GM19397 (cell line): ENCODE measurements around the gene HOXC6.

Experiments
- ATAC-seq: cut with Tn5 transposase; IDR thresholded peaks from one replicate; pipeline ENCODE4 v1.9.1; 2021; ENCODE audit warnings: mild to moderate bottlenecking, moderate library complexity; ENCODE audit not compliant: unreplicated experiment

Gene HOXC6

DNA sequence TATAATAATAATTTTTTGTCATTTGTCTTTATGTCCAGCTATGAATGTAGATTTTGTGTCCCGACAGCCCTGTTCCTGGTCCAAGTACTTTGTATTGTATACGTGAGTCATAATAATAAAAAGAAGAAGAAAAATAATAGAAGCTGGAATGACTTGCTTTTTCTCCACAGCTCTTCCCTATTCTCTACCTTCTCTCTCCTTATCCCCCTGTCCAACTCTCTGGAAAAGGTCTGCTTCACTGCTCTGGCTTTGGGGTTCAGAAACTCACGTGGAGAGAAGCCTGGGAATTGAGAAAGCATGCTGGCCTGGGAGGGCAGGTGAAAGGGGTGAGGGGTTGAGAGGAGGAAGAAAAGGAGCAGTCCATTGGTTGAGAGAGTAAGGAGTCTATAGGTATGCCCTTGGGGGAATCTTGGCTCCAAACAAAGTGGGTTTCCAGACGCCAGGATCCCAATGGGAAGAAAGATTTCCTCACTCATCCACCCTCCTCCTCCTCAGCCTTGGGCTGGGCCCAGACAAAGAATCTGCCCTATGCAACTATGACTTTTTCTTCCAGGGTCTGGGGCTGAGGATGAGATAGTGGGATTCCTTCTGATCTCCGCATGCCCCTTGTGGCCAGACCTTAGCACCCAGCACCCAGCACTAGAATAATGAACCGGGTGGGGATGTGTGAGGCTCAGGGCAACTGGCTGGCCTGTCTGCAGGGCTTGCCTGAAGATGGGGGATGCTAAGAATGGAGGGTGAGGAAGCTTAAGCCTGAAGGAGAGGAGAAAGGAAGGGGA, 15.4 kb upstream of the HOXC6 start:
- ATAC-seq, result no peak

GRCh38 chr12:54014377-54015017, 13.7 kb upstream of the HOXC6 start:
- no peak for ATAC-seq

- no peak for ATAC-seq
Observed at GRCh38 chr12:54015018-54015931, 13.0 kb upstream of the HOXC6 start.

- no peak for ATAC-seq
Observed at GRCh38 chr12:54016051-54016450, 12.2 kb upstream of the HOXC6 start.

DNA sequence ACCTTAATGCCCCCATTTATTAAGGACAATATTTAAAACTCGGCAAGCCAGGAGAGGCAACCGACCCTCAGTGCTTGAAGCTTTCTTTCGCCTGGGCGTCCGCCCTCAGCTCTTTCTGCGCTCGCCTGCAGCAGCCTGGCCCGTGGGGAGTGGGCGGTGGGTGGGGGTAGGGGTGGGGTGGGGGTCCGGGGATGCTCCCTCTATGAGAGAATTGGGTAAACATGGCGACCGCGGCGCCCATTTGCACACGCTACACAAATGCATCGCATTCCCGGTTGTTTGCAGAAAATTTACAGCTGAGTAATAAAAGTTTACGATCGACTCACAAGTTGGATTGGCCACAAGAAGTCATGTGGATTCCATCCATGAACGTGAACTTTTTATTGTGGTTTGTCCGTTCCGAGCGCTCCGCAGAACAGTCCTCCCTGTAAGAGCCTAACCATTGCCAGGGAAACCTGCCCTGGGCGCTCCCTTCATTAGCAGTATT, 11.7 kb upstream of the HOXC6 start:
- no peak for ATAC-seq

- ATAC-seq, result peak; percentile 7
Observed at GRCh38 chr12:54017027-54017788, 11.0 kb upstream of the HOXC6 start.

- peak; percentile 71 for ATAC-seq
Observed at GRCh38 chr12:54017878-54018467, 10.3 kb upstream of the HOXC6 start.

DNA sequence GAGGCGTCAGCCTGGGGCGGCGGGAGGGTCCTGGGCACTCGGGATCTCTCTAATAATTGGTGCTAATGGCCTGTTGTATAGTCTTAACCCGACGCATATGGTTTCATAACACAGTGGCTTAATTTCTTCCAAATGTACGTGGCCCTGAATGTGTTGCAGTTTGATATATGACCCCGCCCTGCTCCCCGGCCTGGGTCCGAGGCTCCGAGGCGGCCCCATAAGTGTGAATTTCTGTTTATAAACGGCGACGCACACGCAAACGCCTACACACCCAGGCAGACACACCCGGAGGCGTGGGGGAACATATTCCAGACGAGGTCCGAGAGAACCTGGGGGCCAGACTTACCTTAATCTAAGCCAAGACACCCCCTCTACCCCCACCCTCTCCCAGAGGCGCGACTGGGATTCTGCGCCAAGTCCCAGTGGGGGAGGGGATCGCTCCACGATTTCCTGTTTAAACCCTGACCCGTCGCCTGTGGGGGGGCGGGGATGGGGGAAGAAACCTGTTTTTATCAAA, 9.7 kb upstream of the HOXC6 start:
- ATAC-seq, result no peak

DNA sequence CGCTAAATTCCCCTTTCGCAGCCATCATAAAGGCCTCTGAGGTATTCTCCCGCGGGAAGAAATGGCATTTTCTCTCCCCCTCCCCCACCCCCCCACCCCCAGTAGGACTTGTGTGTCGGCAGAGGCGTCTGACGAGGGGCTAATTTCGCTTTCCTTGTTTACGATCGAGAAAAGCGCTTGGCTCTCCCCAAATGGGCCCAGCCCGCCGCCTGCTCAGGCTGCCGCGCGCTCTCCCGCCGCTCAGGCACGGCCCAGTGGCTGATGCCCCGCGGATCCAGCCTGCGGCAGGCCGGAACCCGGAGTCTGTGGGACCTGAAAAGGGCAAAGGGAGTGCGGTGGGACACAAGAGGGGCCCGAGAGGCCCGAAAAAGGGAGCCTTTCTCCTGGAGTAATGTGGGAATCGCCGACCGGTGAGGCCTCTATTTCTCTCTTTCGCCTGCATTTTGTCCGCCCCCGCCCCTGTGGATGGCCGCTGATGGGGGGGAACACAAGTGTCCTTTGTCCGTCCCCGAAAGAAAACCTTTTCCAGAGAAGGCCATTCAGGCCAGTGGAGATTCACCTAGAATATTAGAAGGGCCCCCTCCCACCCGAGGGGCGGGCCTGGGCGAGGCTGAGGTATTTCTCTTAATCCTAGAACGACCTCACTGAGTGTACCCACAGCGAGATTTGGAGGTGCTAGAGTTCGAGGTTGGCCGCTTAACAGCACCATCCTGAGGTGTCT, 9.0 kb upstream of the HOXC6 start:
- ATAC-seq, result no peak

DNA sequence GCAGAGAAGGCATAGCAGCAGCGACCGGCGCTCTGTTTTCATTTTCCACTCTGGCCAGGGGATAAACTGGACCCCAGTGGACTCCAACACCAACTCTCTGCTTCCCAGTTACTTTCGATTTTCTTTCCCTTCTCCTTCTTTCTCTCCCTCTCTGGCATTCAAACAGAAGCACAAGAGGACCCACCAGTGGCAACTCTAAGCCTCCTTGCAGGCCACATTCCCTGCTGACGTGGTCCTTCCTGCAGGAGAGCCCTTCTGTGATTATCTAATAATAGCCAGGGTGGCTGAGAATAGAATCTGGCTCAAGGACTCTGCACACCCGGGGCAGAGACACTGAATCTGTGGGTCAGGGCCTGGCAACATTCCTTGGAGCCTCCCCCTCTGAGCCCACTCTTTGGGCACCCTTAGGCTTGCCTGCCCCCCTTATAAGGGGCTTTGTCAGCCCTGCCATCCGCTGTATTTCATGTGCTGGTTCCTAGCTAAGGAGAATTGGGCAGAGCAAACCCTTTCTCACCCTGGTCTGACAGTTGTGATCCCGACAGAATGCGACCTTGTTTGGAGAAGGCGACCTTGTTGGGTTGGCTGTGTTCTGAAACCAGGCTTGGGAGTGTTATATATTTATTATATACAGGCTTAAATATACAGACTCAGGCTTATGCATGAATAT, 8.2 kb upstream of the HOXC6 start:
- ATAC-seq, result no peak

- no peak for ATAC-seq
Observed at GRCh38 chr12:54020591-54021405, 7.4 kb upstream of the HOXC6 start.

GRCh38 chr12:54021432-54022013, 6.7 kb upstream of the HOXC6 start:
- ATAC-seq, result no peak

DNA sequence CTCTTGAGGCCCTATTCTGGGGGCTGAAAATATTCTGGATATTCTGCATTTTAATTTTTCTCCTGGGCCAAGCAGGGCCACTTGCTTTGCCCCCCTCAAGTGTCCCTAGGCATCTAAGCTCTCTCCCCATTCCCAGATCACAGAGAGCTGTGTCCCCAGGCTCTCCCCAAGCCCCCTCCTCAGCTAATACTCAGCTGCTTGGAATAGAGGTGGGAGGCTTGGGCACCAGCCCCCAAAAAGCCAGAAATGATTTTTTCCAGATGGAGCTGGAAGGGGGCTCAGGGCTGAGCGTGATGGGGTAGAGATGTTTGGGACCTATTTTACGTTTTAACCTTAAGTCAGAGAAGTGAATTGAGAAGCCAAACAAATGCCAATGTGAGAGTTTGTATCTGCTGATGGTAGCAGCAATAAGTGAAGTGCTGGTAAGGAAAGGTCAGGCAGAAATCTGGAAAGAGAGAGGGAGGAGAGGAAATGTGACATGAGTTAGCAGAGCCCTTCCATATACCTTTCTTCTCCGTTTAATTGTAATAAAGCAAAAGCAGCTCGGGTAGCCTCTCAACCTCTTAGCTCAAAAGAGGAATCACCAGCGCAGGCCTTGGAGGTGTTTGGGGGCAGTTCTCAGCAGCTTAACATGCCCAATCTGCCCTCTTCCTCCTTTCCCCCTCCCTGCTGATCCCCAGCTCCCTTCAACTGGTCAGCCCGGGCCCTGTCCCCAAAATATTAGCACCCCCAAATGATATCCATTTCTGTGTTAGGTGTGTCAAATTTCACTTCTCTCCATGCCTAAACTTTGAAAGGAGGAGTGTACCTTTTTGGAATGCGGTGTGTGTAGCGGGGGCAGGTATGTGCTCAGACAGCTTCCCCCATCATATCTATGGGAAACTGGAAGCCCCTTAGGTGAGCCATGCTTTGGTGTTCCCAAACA, 5.0 kb upstream of the HOXC6 start:
- ATAC-seq, result no peak

DNA sequence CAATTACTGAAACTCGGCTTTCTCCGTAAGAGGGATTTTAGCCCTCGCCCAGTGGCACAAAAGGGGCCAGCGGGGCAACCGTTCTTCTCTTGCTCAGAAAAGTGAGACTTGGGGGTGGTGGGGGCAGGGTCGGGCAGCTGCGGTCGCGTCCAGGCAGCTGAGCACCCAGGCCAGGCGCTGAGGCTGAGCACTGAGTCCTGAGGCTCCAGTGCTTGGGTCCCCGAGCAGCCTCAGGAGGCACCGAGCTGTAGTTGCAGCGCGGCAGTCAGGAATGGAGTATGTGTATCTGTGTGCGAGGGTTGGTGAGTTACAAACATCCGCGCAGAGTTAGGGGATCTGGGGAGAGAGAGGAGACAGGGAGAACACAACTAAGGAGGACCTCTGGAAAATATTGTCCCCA, 4.1 kb upstream of the HOXC6 start:
- no peak for ATAC-seq

DNA sequence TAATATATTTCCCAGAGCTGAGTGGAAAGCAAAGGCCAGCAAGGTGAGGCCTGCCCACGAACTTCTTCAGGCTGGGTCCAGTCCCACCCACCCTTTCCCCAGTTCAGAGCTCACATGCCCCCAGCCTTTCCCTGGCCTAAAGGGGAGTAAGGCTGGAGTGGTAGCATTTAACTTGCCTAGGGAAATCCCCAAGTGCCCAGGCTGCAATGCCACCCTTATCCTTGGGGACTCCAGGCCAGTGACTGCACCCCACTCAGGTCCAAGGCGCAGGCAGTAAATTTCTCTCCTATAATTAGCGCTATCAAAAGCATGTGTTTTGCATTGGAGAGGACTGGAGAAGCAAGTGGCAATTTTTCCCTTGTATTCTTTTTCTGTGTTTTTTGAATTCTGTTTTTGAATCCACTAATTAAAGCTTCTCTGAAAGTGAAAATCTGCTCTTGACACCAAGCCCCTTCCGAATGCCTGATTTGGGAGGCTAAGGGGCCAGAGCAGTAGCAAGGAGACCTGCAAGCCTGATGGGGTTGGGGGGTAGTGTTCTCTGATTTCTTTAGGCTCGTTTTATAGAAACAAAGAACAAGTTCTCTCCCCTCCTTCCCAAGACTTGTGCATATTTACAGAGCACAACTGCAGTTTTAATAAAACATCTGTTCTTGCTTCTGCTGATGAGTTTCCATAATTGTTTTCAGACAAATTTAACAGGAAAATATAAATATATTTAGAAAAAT, 3.5 kb upstream of the HOXC6 start:
- no peak for ATAC-seq
